Fibroblast of the aortic adventitia (primary cell): ENCODE results near the gene PLCL1. TPM values are rescaled to one million over a fixed set of nuclear protein-coding genes. Genes with fewer than 3 reads are reported as not detected.

ENCODE experiments used
- DNase-seq: peaks from one replicate; pipeline ENCODE4 v3.0.0-alpha.2; 2010; ENCODE audit warnings: low read depth
- H3K4me3 ChIP-seq: 2 replicates; pipeline ENCODE4 v1.5.1; 2011; ENCODE audit warnings: low read depth, mild to moderate bottlenecking, control low read depth, low read length, moderate library complexity
- CTCF ChIP-seq: IDR thresholded peaks from 2 replicates; pipeline ENCODE4 v1.5.1; 2011; ENCODE audit warnings: mild to moderate bottlenecking, low read length, control low read depth, inconsistent platforms; ENCODE audit not compliant: insufficient read depth
- total RNA-seq: library from RNA; depleted of rRNA; stranded (reverse); fragments of >200 nt; gene quantifications from 2 replicates; pipeline ENCODE4 v1.2.3, GENCODE V29; 2012; ENCODE audit warnings: low replicate concordance

Gene PLCL1
- total RNA-seq, 1 donor = 17.7 TPM

GRCh38 chr2:197938555-197938954 is 134.2 kb downstream of the PLCL1 start:
- no peak overlapping the region for H3K4me3 ChIP-seq
- no peak for TF ChIP-seq CTCF
- no peak for DNase-seq

GRCh38 chr2:197939787-197940186 is 135.4 kb downstream of the PLCL1 start:
- no peak overlapping the region for H3K4me3 ChIP-seq
- no peak for TF ChIP-seq CTCF
- DNase-seq = no peak

GRCh38 chr2:197940382-197940781 is 136.0 kb downstream of the PLCL1 start:
- H3K4me3 ChIP-seq = no peak overlapping the region
- DNase-seq = no peak
- no peak for TF ChIP-seq CTCF

- DNase-seq = no peak
- no peak for TF ChIP-seq CTCF
- no peak overlapping the region for H3K4me3 ChIP-seq
These were observed 137.3 kb downstream of the PLCL1 start for GRCh38 chr2:197941715-197942114.

GRCh38 chr2:197943731-197944130 is 139.3 kb downstream of the PLCL1 start:
- TF ChIP-seq CTCF = no peak
- no peak overlapping the region for H3K4me3 ChIP-seq
- no peak for DNase-seq

GRCh38 chr2:197944416-197945096 is 140.2 kb downstream of the PLCL1 start:
- H3K4me3 ChIP-seq = no peak overlapping the region
- no peak for DNase-seq
- TF ChIP-seq CTCF = no peak

- TF ChIP-seq CTCF = no peak
- H3K4me3 ChIP-seq = no peak overlapping the region
- peak; percentile 56 for DNase-seq
These were observed 142.2 kb downstream of the PLCL1 start for GRCh38 chr2:197946562-197946961.
